ENCODE results near the gene RNU4-1. TPM values are rescaled to one million over a fixed set of nuclear protein-coding genes. Genes with fewer than 3 reads are reported as not detected.

The RNU4-1 gene
- total RNA-seq, 1 donor from 2014 or later, result under 0.01 TPM

DNA sequence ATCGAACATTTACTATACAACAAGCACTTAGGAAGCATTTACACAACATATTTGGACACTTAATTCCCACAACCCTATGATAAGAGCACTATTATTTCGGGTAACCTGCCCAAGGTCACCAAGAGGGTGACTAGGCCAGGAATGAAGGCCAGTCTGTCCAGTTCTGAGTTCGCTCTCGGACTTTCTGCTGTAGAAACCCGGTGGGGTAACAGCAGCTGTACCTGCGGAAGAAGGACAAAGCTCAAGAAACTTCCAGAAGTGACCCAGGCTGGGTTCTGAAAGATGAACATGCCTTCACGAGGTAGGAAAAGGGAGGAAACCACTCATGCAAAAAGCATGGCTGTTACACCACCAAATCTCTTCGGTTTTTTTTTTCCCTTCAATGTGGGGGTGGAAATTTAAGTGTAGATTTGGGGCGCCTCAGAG lies 23.8 kb upstream of the RNU4-1 start:
- DNase-seq (ENCODE audit: extremely low spot score in 2 of 2), result no peak
- intact Hi-C loops (cut with DNase I), result no loop called here
- Histone ChIP-seq H3K4me1 (peaks cover 9% of the 10 kb centered on the region), H3K4me3 (peak overlapping the region; percentile 59 to 82), H3K27ac (peak overlapping the region; percentile 80), H3K9me3 (no peaks in the 10 kb centered on the region), H3K36me3 (no peaks in the 10 kb centered on the region), H3K27me3 (no peaks in the 10 kb centered on the region)
- TF ChIP-seq POLR2A (IDR thresholded peaks at IDR 0.05) (no peak), CTCF (IDR thresholded peaks at IDR 0.05) (no peak)

DNA sequence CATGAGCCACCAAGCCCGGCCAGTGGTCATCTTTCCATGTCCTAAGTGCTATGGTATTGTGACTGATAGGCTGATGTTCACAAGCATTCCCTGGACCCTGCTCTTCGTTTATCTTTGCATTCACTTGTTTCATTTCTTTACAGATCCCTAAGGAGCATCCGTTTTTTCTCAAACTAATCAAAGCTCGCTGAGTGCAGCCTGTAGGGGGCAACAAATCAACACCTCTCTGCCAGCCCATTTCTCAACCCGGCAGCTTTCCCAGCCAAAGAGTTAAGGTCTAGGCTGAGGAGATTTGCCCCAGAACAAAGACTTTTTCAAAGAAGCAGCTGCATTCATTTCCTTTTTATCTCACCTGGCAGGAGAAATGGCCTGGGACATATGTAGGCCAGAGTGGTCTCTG lies 21.2 kb upstream of the RNU4-1 start:
- no peak for DNase-seq (ENCODE audit: extremely low spot score in 2 of 2)
- Histone ChIP-seq H3K27me3 (no peaks in the 10 kb centered on the region), H3K4me1 (peaks cover 9% of the 10 kb centered on the region), H3K9me3 (no peaks in the 10 kb centered on the region), H3K27ac (no peak overlapping the region), H3K36me3 (no peaks in the 10 kb centered on the region), H3K4me3 (no peak overlapping the region)
- intact Hi-C loops (cut with DNase I), result no loop called here
- TF ChIP-seq CTCF (IDR thresholded peaks at IDR 0.05) (no peak), POLR2A (IDR thresholded peaks at IDR 0.05) (no peak), POLR2AphosphoS5 (IDR thresholded peaks at IDR 0.05; ENCODE audit: insufficient read depth in 1 of 2, low read depth in 1 of 2) (no peak)

GRCh38 chr12:120301962-120302815 lies 9.2 kb upstream of the RNU4-1 start, which contains the start of gene SIRT4:
Gene SIRT4, plus strand, starts transcription at chr12:120302321. Its CDS starts 1,241 bp downstream, at chr12:120303562.
- Histone ChIP-seq H3K36me3 (no peaks in the 10 kb centered on the region), H3K4me3 (peak within 1 kb of the TSS; percentile 55 to 78), H3K27ac (peak within 1 kb of the TSS; percentile 34), H3K27me3 (no peaks in the 10 kb centered on the region), H3K9me3 (no peaks in the 10 kb centered on the region), H3K4me1 (peaks cover 6% of the 10 kb centered on the region)
- DNase-seq (ENCODE audit: extremely low spot score in 2 of 2), result no peak
- intact Hi-C loops (cut with DNase I), result no loop called here
- TF ChIP-seq CTCF (IDR thresholded peaks at IDR 0.05), result peak; percentile 61 to 90 (median 88)
- peak in 1 of 2 donors; percentile 99 for TF ChIP-seq POLR2AphosphoS5 (IDR thresholded peaks at IDR 0.05; ENCODE audit: insufficient read depth in 1 of 2, low read depth in 1 of 2)
- no peak for TF ChIP-seq POLR2A (IDR thresholded peaks at IDR 0.05)

DNA sequence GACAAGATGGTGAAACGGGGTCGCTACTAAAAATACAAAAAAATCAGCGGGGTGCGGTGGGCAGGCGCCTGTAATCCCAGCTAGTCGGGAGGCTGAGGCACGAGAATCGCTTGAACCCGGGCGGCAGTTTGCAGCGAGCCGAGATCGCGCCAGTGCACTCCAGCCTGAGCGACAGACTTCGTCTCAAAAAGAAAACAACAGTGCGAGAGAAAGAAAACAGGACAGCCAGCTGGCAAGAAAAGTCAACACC lies 701 bp downstream of the RNU4-1 start:
- Histone ChIP-seq H3K27ac (peak overlapping the region; percentile 98), H3K9me3 (no peaks in the 10 kb centered on the region), H3K4me1 (peaks cover 12% of the 10 kb centered on the region), H3K4me3 (peak overlapping the region; percentile 70 to 76), H3K36me3 (no peaks in the 10 kb centered on the region), H3K27me3 (no peaks in the 10 kb centered on the region)
- intact Hi-C loops (cut with DNase I), result no loop called here
- TF ChIP-seq CTCF (IDR thresholded peaks at IDR 0.05), result no peak
- peak in 1 of 2 donors; percentile 36 for TF ChIP-seq POLR2AphosphoS5 (IDR thresholded peaks at IDR 0.05; ENCODE audit: insufficient read depth in 1 of 2, low read depth in 1 of 2)
- TF ChIP-seq POLR2A (IDR thresholded peaks at IDR 0.05), result no peak
- DNase-seq (ENCODE audit: extremely low spot score in 2 of 2), result no peak

DNA sequence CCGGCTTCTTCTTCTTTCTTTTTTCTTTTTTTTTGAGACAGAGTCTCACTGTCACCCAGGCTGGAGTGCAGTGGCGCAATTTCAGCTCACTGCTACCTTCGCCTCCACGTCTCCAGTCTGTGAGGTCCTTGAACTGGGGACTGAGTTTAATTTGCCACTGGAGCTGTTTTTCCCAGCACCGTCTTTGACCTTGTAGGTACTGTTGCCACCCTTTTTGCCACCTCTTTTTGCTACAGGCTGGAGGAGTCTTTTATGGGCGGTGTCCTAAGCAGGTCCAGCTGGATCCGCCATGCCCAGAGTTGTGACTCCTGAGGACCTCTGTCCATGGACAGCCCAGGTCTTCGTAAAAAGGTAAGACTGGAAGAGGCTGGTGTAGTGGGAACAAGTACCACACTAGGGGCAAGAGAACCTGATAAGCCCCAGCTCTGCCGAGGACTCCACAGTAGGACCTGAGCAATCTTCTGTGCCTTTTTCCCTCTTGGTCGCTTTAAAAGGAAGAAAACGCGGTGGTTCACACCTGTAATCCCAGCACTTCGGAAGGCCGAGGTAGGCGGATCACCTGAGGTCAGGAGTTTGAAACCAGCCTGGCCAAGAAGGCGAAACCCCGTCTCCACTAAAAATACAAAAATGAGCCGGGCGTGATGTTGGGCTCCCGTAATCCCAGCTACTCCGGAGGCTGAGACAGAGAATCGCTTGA lies 2.3 kb downstream of the RNU4-1 start:
- H3K36me3 ChIP-seq, result no peaks in the 10 kb centered on the region
- no peaks in the 10 kb centered on the region for H3K27me3 ChIP-seq
- H3K27ac ChIP-seq, result peak overlapping the region; percentile 98
- peak overlapping the region; percentile 70 to 76 for H3K4me3 ChIP-seq
- TF ChIP-seq POLR2A (IDR thresholded peaks at IDR 0.05) (no peak), POLR2AphosphoS5 (IDR thresholded peaks at IDR 0.05; ENCODE audit: insufficient read depth in 1 of 2, low read depth in 1 of 2) (no peak), CTCF (IDR thresholded peaks at IDR 0.05) (no peak)
- intact Hi-C loops (cut with DNase I), result no loop called here
- no peaks in the 10 kb centered on the region for H3K9me3 ChIP-seq
- peaks cover 12% of the 10 kb centered on the region for H3K4me1 ChIP-seq
- DNase-seq (ENCODE audit: extremely low spot score in 2 of 2), result peak in 1 of 2 donors; percentile 91

All from vagina (tissue), 2 donors.